ENCODE data around the gene CAMTA1. TPM values are rescaled to one million over a fixed set of nuclear protein-coding genes. Genes with fewer than 3 reads are reported as not detected.

Gene CAMTA1
- total and polyA plus RNA-seq, 8 donors: 42.8 to 213 (median 118) TPM

- WGBS, 5 donors: 83 to 92% (median 90%) methylated on average over 12 to 21 of the region's 21 CpGs
- peaks cover 0 to 15% (median 12%) of the 10 kb centered on the region in 4 donors for H3K4me1 ChIP-seq
- no peaks in the 10 kb centered on the region for H3K36me3 ChIP-seq
- H3K27me3 ChIP-seq: peaks cover 0 to 18% (median 3%) of the 10 kb centered on the region in 3 donors
- no peak overlapping the region for H3K4me3 ChIP-seq
- H3K27ac ChIP-seq: no peak overlapping the region
- no peaks in the 10 kb centered on the region for H3K9me3 ChIP-seq
- intact Hi-C loops (cut with DNase I; ENCODE audit: low total_unique reads): no loop called here
- TF ChIP-seq CTCF (IDR thresholded peaks at IDR 0.05) (no peak), POLR2A (IDR thresholded peaks at IDR 0.05) (no peak), POLR2AphosphoS5 (IDR thresholded peaks at IDR 0.05) (no peak), EP300 (IDR thresholded peaks at IDR 0.05) (no peak)
- DNase-seq: no peak
Observed at GRCh38 chr1:7664893-7665250, 879.6 kb downstream of the CAMTA1 start.

GRCh38 chr1:7666249-7666648 lies 881.0 kb downstream of the CAMTA1 start:
- no peak for DNase-seq
- H3K4me1 ChIP-seq: peaks cover 0 to 22% (median 13%) of the 10 kb centered on the region in 4 donors
- no peak overlapping the region for H3K4me3 ChIP-seq
- TF ChIP-seq POLR2AphosphoS5 (IDR thresholded peaks at IDR 0.05): no peak
- no peak for TF ChIP-seq EP300 (IDR thresholded peaks at IDR 0.05)
- no peak for TF ChIP-seq CTCF (IDR thresholded peaks at IDR 0.05)
- TF ChIP-seq POLR2A (IDR thresholded peaks at IDR 0.05): no peak
- WGBS, 5 donors: 64 to 76% (median 75%) methylated on average over 5 to 6 of the region's 6 CpGs
- intact Hi-C loops (cut with DNase I; ENCODE audit: low total_unique reads): no loop called here
- no peaks in the 10 kb centered on the region for H3K9me3 ChIP-seq
- H3K27ac ChIP-seq: no peak overlapping the region
- H3K27me3 ChIP-seq: peaks cover 0 to 23% (median 4%) of the 10 kb centered on the region in 3 donors
- no peaks in the 10 kb centered on the region for H3K36me3 ChIP-seq

- TF ChIP-seq POLR2AphosphoS5 (IDR thresholded peaks at IDR 0.05): no peak
- no peak for TF ChIP-seq EP300 (IDR thresholded peaks at IDR 0.05)
- no peak for TF ChIP-seq POLR2A (IDR thresholded peaks at IDR 0.05)
- no peak for TF ChIP-seq CTCF (IDR thresholded peaks at IDR 0.05)
- WGBS, 5 donors: 63 to 74% (median 71%) methylated on average over 11 of the region's 11 CpGs
- H3K9me3 ChIP-seq: no peaks in the 10 kb centered on the region
- DNase-seq: no peak
- peaks cover 0 to 22% (median 13%) of the 10 kb centered on the region in 4 donors for H3K4me1 ChIP-seq
- H3K36me3 ChIP-seq: no peaks in the 10 kb centered on the region
- H3K27me3 ChIP-seq: peaks cover 0 to 17% (median 4%) of the 10 kb centered on the region in 3 donors
- no peak overlapping the region for H3K4me3 ChIP-seq
- intact Hi-C loops (cut with DNase I; ENCODE audit: low total_unique reads): no loop called here
- no peak overlapping the region for H3K27ac ChIP-seq
Observed at GRCh38 chr1:7667159-7667558, 881.9 kb downstream of the CAMTA1 start.

GRCh38 chr1:7667625-7668218 lies 882.5 kb downstream of the CAMTA1 start:
- Histone ChIP-seq H3K36me3 (no peaks in the 10 kb centered on the region), H3K4me3 (no peak overlapping the region), H3K4me1 (peaks cover 0 to 22% (median 14%) of the 10 kb centered on the region in 4 donors), H3K9me3 (no peaks in the 10 kb centered on the region), H3K27ac (peak overlapping the region in 1 of 5 donors; percentile 42), H3K27me3 (peaks cover 0 to 20% (median 4%) of the 10 kb centered on the region in 3 donors)
- WGBS, 5 donors: 21 to 56% (median 24%) methylated on average over 3 to 11 of the region's 11 CpGs
- DNase-seq: peak; percentile 95 to 96
- TF ChIP-seq POLR2A (IDR thresholded peaks at IDR 0.05) (no peak), POLR2AphosphoS5 (IDR thresholded peaks at IDR 0.05) (peak in 2 of 3 donors; percentile 11 to 67), CTCF (IDR thresholded peaks at IDR 0.05) (peak in 6 of 7 experiments; percentile 97 to 100 (median 100))
- intact Hi-C loops (cut with DNase I; ENCODE audit: low total_unique reads): no loop called here

All from stomach (tissue), 9 donors.